Measurements from ENCODE around the gene FOXG1. TPM values are rescaled to one million over a fixed set of nuclear protein-coding genes. Genes with fewer than 3 reads are reported as not detected.

Gene FOXG1
- total RNA-seq, 1 experiment from 2014 or later, result 0.81 TPM

DNA sequence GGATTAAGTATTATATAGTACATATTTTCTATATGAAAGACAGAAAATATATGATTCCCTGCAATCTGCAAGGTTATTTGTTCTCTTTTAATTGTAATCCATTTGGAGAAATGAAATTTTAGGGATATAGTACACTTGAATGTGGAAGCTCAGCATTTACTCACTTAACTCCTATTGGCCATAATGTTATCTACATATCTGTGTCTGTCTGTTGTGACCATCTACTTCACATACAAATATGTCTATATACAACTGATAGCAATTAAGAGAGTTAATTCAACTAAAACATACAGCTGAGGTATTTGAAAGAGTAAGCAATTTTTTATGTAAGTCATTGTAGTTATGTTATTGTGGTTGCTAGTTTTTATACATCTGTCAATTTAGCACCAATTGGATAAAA, 12.9 kb downstream of the FOXG1 start:
- Histone ChIP-seq H3K4me1 (no peaks in the 10 kb centered on the region), H3K27me3 (0 out of 2 replicates have a peak, but pooled peaks cover 3% of the 10 kb centered on the region), H3K27ac (no peak overlapping the region), H3K4me3 (no peak overlapping the region), H3K36me3 (no peaks in the 10 kb centered on the region), H3K9me3 (replicated peaks) (no peaks in the 10 kb centered on the region)
- no peak for DNase-seq

DNA sequence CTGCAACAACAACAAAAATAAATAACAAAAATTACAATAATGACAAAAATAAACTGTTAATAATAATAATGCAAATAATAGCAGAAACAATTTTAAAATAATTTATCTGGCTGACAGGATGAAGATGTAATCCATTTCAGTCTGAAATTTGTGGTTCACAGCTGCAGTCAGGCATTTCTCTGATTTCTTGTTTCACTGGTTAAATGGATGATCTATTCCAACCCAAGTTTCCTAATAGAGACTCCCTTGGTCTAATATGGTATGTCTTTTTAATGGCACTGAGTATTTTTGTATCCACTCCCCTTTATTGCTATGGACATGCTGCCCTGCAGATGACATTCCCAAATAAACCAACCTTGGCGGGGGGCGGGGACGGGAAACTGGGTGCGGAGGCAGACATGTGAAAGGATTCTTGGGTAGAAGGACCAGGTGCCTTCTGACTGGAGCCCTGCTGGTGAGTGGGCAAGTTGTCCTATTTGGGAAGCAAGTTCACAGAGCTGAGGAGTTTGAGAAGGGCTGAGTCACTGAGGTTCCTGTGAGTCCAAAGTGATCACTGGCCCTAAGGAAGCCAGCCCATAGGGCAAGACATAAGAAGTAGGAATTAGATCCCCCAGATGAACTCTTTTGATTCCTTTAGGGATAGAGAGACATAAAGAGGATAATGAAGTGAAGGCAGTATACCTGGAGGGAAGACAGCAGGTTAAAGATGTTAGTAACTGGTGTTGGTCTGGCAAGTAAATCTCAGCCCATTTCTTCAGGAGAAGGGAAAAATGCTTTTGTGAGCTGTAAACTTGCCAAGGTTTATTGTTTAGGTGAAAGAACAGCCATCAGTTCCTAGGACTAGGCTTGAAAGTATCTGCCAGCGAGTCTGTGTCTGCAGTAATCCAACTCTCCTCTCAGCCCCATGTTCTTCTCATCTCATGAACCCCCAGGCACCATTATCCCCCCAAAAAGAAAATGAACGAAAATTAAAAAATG, 14.5 kb downstream of the FOXG1 start:
- Histone ChIP-seq H3K27ac (no peak overlapping the region), H3K36me3 (no peaks in the 10 kb centered on the region), H3K9me3 (replicated peaks) (no peaks in the 10 kb centered on the region), H3K4me3 (no peak overlapping the region), H3K27me3 (0 out of 2 replicates have a peak, but pooled peaks cover 3% of the 10 kb centered on the region), H3K4me1 (no peaks in the 10 kb centered on the region)
- DNase-seq, result no peak

DNA sequence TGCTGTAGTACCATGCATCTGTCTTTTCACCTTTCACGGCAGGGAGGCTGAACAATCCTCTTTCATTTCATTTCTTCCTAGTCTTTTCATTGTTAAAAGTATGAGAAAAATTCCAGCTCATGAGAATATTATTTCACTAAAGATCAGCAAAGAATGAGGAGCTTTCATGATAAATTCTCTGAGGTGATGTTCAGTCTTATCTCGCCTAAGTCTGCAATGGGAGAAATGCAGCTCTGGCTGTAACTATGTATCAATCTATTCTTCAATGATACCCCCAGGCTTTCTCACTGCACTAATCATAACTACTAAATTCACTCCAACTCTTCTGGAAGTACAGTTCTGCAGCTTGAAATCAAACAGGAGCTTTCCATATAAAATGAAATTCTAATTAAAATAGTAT, 15.7 kb downstream of the FOXG1 start:
- H3K27ac ChIP-seq, result no peak overlapping the region
- no peaks in the 10 kb centered on the region for H3K27me3 ChIP-seq
- H3K4me1 ChIP-seq, result no peaks in the 10 kb centered on the region
- no peak overlapping the region for H3K4me3 ChIP-seq
- H3K9me3 ChIP-seq (replicated peaks), result no peaks in the 10 kb centered on the region
- H3K36me3 ChIP-seq, result no peaks in the 10 kb centered on the region
- DNase-seq, result no peak

DNA sequence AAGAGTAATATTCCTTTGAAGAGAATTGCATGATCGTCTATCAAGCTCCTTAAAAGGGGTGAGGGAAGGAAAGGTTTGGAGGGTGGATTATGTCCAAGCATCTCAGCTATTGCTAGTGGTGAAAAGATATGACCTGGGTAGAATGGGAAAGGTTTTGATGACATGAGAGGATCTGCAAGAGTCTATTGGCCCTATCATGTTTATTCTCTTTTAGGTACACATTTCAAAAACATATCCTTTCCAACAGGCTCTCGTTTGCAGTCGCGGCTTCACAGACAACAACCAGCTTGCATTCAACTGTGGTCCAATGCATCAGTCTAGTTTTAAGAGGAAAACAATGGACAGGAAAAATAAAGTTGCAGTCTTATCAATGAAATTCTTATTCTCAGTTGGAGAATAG, 17.1 kb downstream of the FOXG1 start:
- Histone ChIP-seq H3K27me3 (no peaks in the 10 kb centered on the region), H3K27ac (no peak overlapping the region), H3K36me3 (no peaks in the 10 kb centered on the region), H3K4me1 (no peaks in the 10 kb centered on the region), H3K9me3 (replicated peaks) (no peaks in the 10 kb centered on the region), H3K4me3 (no peak overlapping the region)
- DNase-seq, result no peak

DNA sequence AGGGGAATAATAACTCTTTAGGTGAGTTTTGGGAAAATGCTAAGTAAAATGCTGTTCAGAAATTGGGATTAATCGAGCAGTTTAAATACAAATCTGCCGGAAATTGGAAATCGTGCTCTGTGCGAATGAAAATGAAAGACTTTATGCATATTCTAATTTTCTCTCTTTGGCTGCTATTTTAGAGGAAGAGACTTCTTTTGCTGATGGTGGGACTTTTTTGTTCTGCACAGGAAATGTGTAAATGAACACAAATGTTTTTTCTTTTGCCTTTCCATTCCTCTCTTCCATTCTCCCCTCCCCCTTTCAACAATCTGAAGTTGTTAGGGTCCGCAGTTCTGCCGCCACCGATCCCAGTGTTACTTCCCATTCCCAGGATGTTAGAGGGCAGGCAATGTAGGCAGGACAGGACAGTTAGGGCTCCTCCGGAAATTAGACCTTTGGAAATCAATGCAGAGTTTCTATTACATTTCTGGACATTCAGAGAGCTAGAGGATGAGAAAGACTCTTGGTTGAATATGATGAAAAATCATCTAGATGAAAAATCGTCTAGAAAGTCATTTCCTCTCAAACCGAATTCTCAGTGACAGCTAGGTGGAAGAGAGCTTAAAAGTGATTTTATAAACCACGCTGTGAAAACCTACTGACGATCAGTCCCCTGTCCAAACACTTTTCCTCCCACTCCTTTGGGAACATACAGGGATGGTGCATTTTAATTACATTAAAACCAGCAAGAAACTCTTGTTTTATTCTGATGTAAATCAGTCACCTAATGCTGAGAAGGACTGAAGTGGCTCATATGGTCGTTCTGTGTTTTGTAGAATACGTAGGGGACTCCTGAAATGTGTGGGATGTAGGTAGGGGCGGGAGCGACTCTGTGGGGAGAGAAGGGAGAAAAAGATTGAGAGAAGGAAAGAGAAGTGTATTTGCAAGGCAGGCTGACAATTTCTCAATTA, 17.8 kb downstream of the FOXG1 start:
- H3K27ac ChIP-seq, result no peak overlapping the region

DNA sequence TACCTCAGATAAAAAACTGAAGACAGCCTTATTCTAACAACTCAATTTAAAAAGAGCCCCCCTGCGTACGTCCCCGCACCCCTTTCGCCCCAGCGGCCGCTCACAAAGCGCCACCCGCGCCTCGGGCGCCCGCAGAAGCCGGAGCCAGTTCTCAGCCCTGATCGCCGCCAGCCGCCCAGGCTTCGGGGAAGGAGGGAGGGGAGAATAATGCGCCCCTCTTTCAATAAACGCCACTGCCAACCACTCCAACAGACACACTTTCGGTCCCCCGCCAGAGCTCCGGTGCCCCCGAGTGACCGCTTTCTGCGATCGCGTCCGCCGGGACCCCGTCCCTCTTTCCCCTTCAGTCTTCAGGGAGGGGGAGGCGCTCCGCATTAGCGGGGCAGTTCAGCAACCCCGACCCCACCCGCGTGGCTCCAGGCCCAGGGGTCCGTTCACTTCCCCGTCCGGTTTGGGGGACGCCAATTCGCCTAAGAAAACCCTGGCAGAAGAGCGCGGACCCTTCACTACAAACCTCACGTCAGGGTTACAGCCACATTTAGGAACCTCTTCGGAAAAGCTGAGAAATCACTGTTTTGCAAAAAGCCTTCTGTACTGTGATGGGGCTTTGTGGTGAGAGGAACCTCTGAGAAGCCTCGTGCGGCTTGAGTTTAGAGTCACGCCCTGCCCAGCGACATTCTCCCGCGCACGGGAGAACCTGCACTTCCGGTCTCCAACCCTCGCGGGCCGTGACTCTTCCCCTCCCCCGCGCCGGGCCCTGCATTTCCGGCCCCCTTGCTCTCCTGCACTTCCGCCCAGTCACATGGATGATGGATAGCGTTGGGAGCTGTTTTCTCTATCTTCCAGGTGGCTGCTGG, 18.7 kb downstream of the FOXG1 start:
- no peak overlapping the region for H3K27ac ChIP-seq
- H3K9me3 ChIP-seq (replicated peaks), result no peaks in the 10 kb centered on the region
- no peaks in the 10 kb centered on the region for H3K4me1 ChIP-seq
- DNase-seq, result no peak
- H3K36me3 ChIP-seq, result no peaks in the 10 kb centered on the region
- H3K27me3 ChIP-seq, result no peaks in the 10 kb centered on the region
- no peak overlapping the region for H3K4me3 ChIP-seq

More for the DNA sequence above, 17.8 kb downstream of the FOXG1 start:
- no peak for DNase-seq
- H3K36me3 ChIP-seq, result no peaks in the 10 kb centered on the region
- no peak overlapping the region for H3K4me3 ChIP-seq
- no peaks in the 10 kb centered on the region for H3K9me3 ChIP-seq (replicated peaks)
- no peaks in the 10 kb centered on the region for H3K4me1 ChIP-seq
- no peaks in the 10 kb centered on the region for H3K27me3 ChIP-seq

DNA sequence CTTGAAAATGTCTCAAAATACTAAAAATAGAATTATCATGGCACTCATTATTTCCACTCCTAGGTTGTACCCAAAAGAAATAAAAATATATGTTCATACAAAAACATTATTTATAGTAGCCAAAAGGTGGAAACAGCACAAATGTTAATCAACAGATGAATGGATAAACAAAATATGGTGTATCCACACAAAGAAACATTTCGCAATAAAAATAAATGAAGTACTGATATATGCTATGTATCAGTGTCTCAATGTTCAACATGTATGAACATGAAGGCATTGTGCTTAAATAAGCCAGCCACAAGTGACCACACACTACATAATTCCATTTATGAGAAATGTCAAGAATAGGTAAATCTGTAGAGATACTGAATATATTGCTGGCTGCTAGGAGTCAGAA, 40.9 kb downstream of the FOXG1 start:
- Histone ChIP-seq H3K4me1 (no peaks in the 10 kb centered on the region), H3K27ac (no peak overlapping the region), H3K27me3 (no peaks in the 10 kb centered on the region), H3K36me3 (no peaks in the 10 kb centered on the region), H3K4me3 (no peak overlapping the region), H3K9me3 (replicated peaks) (no peaks in the 10 kb centered on the region)
- no peak for DNase-seq

DNA sequence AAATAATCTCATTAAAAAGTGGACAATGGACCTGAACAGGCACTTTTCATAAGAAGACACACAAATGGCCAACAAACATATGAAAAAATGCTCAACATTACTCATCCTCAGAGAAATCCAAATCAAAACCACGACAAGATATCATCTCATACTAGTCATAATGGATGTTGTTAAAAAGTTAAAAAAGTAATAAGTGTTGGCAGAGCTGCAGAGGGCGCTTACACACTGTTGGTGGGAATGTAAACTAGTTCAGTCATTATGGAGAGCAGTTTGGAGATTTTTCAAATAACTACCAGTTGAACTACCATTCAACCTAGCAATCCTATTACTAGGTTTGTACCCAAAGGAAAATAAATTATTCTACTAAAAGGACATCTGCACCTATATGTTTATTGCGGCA, 47.2 kb downstream of the FOXG1 start:
- Histone ChIP-seq H3K27me3 (no peaks in the 10 kb centered on the region), H3K4me3 (no peak overlapping the region), H3K27ac (no peak overlapping the region), H3K9me3 (replicated peaks) (no peaks in the 10 kb centered on the region), H3K4me1 (no peaks in the 10 kb centered on the region), H3K36me3 (no peaks in the 10 kb centered on the region)
- DNase-seq, result no peak

Data from SJCRH30 (cell line).